Stimulated activated CD4-positive, alpha-beta T cell treated with anti-CD3 and anti-CD28 coated beads, Interleukin-4, amount 100 ng/mL, for 24 hours (primary cell): ENCODE data around the gene CLIP3.
"Not testable (repeated sequence)": the region's sequence is repeated elsewhere in the genome, so short reads cannot be mapped to it uniquely, and the experiment has no call there.

Experiments used
- DNase-seq: peaks from one replicate; pipeline ENCODE4 v3.0.0-alpha.2; 2020

Gene CLIP3

GRCh38 chr19:36032251-36033104 is at the start of gene CLIP3:
CLIP3 (minus strand) TSS chr19:36032873; CDS start chr19:36032357, 516 bp downstream.
- DNase-seq: peak; percentile 24

- no peak for DNase-seq
Observed at GRCh38 chr19:36081894-36082293, 49.2 kb upstream of the CLIP3 start.

GRCh38 chr19:36081385-36081784 is 48.7 kb upstream of the CLIP3 start:
- no peak for DNase-seq

GRCh38 chr19:36079389-36079945 is 46.8 kb upstream of the CLIP3 start:
- DNase-seq: no peak

GRCh38 chr19:36073121-36073876 is 40.6 kb upstream of the CLIP3 start:
- no peak for DNase-seq

GRCh38 chr19:36072081-36072480 is 39.4 kb upstream of the CLIP3 start:
- DNase-seq: no peak

GRCh38 chr19:36068810-36069499 is 36.3 kb upstream of the CLIP3 start:
- DNase-seq: not testable (repeated sequence)

- DNase-seq: no peak
Observed at GRCh38 chr19:36067681-36068080, 35.0 kb upstream of the CLIP3 start.

GRCh38 chr19:36064826-36065225 is 32.2 kb upstream of the CLIP3 start:
- no peak for DNase-seq

GRCh38 chr19:36061367-36061766 is 28.7 kb upstream of the CLIP3 start:
- DNase-seq: no peak

- DNase-seq: peak; percentile 17
Observed at GRCh38 chr19:36060430-36060829, 27.8 kb upstream of the CLIP3 start.

- no peak for DNase-seq
Observed at GRCh38 chr19:36059180-36059910, 26.7 kb upstream of the CLIP3 start.

GRCh38 chr19:36058481-36059179 is 26.0 kb upstream of the CLIP3 start:
- no peak for DNase-seq

GRCh38 chr19:36054733-36055686 is 22.3 kb upstream of the CLIP3 start, which contains the start of gene WDR62:
WDR62 (plus strand) TSS chr19:36054897; CDS start chr19:36054972, 75 bp downstream.
- DNase-seq: peak; percentile 95

- peak; percentile 100 for DNase-seq
Observed at GRCh38 chr19:36054119-36054732, 21.6 kb upstream of the CLIP3 start, which contains the start of gene THAP8. THAP8 (minus strand) TSS chr19:36054285; CDS start chr19:36054217, 68 bp downstream.

GRCh38 chr19:36051637-36052036 is 19.0 kb upstream of the CLIP3 start:
- no peak for DNase-seq

- DNase-seq: no peak
Observed at GRCh38 chr19:36051236-36051635, 18.6 kb upstream of the CLIP3 start.

- DNase-seq: no peak
Observed at GRCh38 chr19:36049080-36049698, 16.5 kb upstream of the CLIP3 start.

- DNase-seq: no peak
Observed at GRCh38 chr19:36047835-36048234, 15.2 kb upstream of the CLIP3 start.
